NCI-H187 (cell line): ENCODE results near the gene SGPL1.

Source experiments
- DNase-seq, 2 experiments: peaks; one replicate each; lab custom pipeline; 2025; lab: John Stamatoyannopoulos, UW

Gene SGPL1

DNA sequence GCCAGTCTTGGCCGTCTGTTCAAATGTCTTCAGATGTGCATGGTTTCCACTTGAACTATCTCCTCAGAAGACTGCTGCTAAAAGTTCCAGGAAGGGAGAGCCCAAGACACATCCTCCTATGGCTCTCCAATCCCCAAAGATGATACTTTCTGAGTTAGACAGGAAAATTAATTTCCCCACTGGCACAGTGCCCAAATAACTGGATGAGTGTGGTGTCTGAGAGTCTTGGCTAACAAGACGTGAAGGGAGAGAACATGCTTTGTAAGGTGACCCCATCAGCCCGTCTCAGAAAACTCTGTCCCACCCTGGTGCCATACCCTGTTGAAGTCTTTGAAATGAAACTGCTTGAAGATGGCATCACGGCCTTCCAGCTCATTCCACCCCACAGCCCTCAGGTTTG lies 69.7 kb downstream of the SGPL1 start:
- no peak for DNase-seq

- DNase-seq = no peak
Observed at GRCh38 chr10:70885931-70886903, 70.5 kb downstream of the SGPL1 start.

DNA sequence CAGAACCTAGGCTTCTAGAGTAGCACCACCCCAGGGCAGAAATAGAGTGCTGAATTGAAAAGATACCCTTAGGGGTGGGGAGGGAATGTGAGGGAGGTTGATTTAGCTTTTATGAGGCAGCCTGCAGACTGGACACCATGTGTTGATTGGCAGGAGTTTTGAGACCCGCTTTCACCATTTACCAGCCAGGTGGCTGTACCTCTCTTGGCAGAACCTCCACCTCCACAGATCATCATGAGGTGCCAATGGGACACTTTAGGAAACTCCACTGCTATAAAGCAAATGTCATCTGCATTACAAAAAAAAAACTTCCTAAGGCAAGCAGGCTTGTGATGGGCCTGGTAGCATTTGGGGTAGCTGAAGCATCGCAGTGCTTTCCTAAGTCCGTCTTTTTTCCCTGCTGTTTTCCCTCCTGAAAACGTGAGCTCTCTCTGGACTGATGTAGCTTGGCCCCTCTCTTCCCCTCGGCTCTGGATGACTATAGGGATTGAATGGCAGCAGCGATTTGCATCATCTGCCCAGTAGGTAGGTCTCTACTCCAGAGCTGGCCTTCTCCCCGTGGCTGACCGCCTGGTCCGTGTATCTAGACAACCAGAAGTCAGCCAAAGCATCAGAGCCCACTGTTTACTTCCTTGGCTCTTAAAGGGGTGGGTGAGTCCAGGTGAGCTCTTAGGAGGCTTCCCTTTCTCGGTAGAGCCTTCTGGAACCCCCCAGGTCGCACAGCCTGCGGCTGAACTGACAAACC lies 71.3 kb downstream of the SGPL1 start:
- no peak for DNase-seq

GRCh38 chr10:70887804-70888800 lies 72.4 kb downstream of the SGPL1 start, which contains the start of gene PCBD1:
Gene PCBD1 (minus strand): TSS chr10:70888565. CDS start chr10:70888533, 32 bp downstream.
- DNase-seq = peak; percentile 22 to 35

DNA sequence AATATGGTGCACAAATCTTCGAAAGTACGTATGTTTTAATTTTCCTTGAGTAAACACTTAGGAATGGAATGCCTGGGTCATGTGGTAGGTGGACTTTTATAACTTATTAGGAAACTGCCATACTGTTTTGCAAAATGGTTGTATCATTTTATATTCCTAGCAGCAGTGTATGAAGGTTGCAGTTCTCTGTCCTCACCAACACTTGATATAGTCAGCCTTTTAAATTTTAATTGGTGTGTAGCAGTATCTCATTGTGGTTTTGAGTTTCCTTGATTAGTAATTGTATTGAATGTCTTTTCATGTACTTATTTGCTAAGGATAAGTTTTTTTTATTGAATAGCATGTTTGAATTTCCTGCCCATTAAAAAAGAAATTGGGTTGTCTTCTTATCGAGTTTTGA lies 73.5 kb downstream of the SGPL1 start:
- DNase-seq = no peak

DNA sequence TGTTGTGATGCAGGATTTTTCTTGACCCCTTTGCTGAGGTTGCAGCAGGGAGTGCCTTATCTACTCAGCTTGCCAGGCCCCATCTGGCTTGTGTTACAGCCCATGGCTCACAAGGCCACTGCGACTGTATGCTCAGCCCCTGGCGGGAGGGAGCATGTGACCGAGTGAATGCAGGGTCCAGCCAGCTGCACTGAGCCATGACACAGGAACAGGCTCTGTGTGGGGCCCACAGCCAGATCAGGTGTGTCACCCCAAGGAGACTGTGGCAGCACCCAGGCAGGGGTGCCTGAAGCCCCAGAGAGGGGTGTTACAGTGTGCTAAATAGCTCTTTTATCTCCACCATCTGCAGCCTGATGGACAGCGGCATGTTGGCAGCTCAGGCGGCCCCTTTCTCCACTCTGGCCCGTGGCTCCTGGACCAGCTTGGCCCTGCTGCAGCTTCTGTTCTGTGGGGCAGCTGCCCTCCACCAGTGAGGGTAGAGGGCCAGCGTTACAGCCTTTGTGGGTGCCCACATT lies 75.2 kb downstream of the SGPL1 start:
- no peak for DNase-seq

DNA sequence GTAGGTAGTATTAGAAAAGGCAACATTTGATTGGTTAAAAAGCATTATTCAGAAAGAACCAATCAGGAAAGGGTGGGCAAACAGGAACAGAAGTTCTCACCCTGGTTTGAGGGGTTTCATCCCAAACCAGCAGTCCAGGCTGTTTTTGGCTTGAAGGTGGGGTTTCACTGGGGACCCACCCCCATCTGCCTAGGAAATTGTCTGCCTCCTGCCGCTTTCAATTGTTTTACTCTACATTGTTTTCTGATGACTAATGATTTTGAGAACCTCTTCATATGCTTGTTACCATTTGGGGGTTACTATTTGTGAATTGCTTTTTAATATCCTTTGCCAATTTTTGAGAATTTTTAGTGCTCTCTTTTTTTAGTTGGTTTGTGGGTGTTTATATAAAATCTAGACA lies 75.9 kb downstream of the SGPL1 start:
- DNase-seq = no peak

DNA sequence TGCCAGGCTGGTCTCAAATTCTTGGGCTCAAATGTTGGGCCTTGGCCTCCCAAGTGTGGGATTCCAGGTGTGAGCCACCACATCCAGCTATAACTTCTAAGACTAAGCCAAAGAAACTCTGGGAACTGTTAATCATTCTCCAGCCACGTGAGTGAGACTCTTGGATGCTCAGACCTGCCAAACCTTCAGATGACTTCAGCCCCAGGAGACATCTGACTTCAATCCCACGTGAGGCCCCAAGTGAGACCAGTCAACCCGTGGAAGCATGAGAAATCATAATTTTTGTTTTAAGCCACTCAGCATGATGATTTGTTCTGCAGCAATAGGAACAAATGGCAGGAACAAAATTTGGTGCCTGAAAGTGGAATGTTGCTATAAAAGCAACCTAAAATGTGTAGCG lies 76.9 kb downstream of the SGPL1 start:
- DNase-seq = no peak

GRCh38 chr10:70893227-70894006 lies 77.7 kb downstream of the SGPL1 start:
- no peak for DNase-seq

DNA sequence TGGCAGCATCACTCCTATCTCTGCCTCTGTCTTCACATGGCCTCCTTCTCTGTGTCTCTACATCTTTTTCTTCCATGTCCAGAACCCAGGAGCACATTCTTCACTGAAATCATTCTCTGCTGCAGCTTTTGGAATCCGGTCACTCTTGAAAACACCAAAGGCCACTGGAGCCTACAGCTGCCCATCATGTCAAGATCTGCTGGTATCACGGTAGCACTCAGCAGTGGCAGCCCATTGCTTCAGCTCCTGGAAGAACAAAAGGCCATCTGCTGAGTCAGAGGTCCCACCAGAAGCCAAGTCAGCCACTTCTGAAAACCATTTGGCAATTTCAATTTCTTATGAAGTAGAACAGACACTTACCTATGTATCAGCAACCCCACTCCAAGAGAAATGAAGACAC lies 78.7 kb downstream of the SGPL1 start:
- no peak for DNase-seq

GRCh38 chr10:70896551-70896950 lies 80.8 kb downstream of the SGPL1 start:
- no peak for DNase-seq

GRCh38 chr10:70898687-70899086 lies 82.9 kb downstream of the SGPL1 start:
- no peak for DNase-seq

DNA sequence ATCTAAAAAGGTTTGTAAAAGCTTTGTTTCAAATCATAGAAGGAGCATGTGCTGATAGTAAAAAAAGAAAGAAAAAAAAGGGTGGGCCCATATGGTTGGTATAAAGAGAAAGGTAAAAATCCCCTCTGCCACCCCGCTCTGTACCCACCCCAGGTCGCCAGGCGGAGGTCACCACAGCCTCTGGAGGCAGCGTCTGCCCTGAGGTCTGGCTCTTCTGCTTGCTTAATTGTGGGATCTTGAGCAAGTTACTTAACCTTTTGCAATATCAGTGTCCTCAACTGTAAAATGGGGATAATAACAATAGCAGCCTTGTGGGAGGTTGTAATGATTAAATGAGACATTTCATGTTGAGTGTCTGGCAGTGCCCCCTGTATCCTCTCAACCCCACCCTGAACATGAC lies 83.3 kb downstream of the SGPL1 start:
- no peak for DNase-seq

DNA sequence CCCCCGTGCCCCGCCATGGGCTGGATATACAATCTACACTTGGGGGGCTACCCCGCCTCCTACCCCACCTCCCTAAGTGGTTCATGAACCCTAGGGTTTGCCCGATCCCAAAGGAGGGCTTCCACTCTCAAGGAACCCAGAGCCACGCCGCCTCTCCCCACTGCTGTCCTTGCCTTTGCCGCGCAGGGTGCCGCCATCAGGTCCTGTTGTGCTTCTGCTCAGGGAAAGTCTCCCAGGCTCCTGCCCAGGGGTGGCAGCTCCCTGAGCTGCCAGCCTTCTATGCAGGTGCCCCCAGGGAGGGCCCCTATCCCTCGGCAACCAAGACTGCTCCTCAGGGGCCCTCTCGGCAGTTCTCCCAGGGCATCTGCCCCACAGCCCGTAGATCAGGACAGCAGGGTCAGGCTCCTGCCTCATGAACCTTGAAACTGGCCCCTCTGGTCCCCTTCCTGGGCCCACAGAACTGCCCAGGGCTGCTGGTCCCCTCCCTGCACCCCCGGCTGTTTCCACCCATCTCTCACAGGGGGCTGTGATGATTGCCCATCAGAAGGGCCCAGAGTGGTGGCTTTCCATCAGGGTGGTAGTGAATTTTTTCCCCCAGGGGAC lies 85.6 kb downstream of the SGPL1 start:
- DNase-seq = no peak

- no peak for DNase-seq
Observed at GRCh38 chr10:70902661-70903261, 87.0 kb downstream of the SGPL1 start.

DNA sequence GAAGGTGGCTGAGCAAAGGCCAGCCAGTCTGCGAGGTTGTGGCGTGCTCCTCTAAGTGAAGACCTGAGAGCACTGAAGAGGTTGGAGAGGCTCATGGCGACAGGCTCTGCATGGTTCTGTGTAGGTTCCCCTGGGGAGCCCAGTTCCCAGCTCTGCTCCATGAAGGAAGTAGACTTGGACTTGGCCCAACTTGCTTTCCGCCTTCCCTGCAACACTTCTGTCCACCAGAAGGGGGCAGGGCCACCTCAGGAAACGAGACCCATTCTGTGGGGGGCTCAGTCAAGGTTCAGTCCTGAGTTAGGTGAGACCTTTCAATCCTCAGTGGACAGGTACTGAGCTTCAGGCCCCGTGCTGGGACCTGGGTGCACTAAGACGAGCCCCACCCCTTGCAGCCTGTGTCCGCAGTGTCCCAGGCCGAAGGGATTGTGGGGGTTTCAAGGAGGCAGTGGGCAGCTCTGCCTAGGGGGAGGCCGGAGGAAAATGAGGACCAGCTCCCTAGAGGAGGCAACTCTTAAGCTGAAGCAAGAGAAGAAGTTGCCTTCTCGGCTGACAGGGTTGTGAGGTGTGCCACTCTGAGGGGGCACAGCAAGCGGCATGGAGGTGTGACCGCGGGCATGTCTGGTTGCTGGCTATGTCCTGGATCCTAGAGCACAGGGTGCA lies 87.6 kb downstream of the SGPL1 start:
- peak; percentile 13 to 23 for DNase-seq

- DNase-seq = no peak
Observed at GRCh38 chr10:70905071-70906021, 89.6 kb downstream of the SGPL1 start.
